OCI-LY1 (cell line): ENCODE data around the gene CFAP251.
"Not testable (repeated sequence)": the region's sequence is repeated elsewhere in the genome, so short reads cannot be mapped to it uniquely, and the experiment has no call there.

Experiments
- H2AFZ ChIP-seq: fragments of 200-600 bp; sonication (generic), shearing (Covaris generic); 2 replicates; pipeline ENCODE4 v1.6.0; 2014; ENCODE audit warnings: antibody characterized with exemption, mild to moderate bottlenecking, low read length
- H3F3A ChIP-seq: fragments of 200-600 bp; sonication (generic), shearing (Covaris generic); 2 replicates; pipeline ENCODE4 v1.6.0; 2014; ENCODE audit warnings: mild to moderate bottlenecking, antibody characterized with exemption, low read length, moderate library complexity; ENCODE audit not compliant: insufficient read depth
- H3K27ac ChIP-seq: fragments of 200-600 bp; sonication (generic); 2 replicates; pipeline ENCODE4 v1.5.1; 2014; ENCODE audit warnings: low read length, mixed run types, mild to moderate bottlenecking, low read depth; ENCODE audit not compliant: poor library complexity, severe bottlenecking
- H3K27me3 ChIP-seq: fragments of 200-600 bp; sonication (generic); 2 replicates; pipeline ENCODE4 v1.6.0; 2014; ENCODE audit warnings: antibody characterized with exemption, mild to moderate bottlenecking, low read length, moderate library complexity; ENCODE audit not compliant: insufficient read depth
- H3K36me3 ChIP-seq: fragments of 200-600 bp; sonication (generic); 2 replicates; pipeline ENCODE4 v1.6.1; 2014; ENCODE audit warnings: mild to moderate bottlenecking, antibody characterized with exemption, low read length, moderate library complexity, mixed read lengths; ENCODE audit not compliant: insufficient read depth
- H3K4me1 ChIP-seq: fragments of 200-600 bp; sonication (generic); 2 replicates; pipeline ENCODE4 v1.5.1; 2014; ENCODE audit warnings: mild to moderate bottlenecking, low read length, moderate library complexity; ENCODE audit not compliant: insufficient read depth, severe bottlenecking
- H3K4me2 ChIP-seq: fragments of 200-600 bp; sonication (generic), shearing (Covaris generic); 2 replicates; pipeline ENCODE4 v1.6.1; 2014; ENCODE audit warnings: low read length
- H3K4me3 ChIP-seq: fragments of 200-600 bp; sonication (generic); 2 replicates; pipeline ENCODE4 v1.5.1; 2014; ENCODE audit warnings: low read length, low read depth, mild to moderate bottlenecking, mixed read lengths; ENCODE audit not compliant: poor library complexity, severe bottlenecking
- H3K79me2 ChIP-seq: fragments of 200-600 bp; shearing (Covaris generic); 2 replicates; pipeline ENCODE4 v1.6.1; 2016; ENCODE audit warnings: mixed run types, low read length, mixed read lengths; ENCODE audit not compliant: insufficient read depth
- H3K9ac ChIP-seq: fragments of 200-600 bp; sonication (generic), shearing (Covaris generic); 2 replicates; pipeline ENCODE4 v1.6.1; 2014; ENCODE audit warnings: mild to moderate bottlenecking, low read length, mixed read lengths
- H3K9me2 ChIP-seq: fragments of 200-600 bp; sonication (generic), shearing (Covaris generic); 2 replicates; pipeline ENCODE4 v1.6.1; 2014; ENCODE audit warnings: low read depth, mild to moderate bottlenecking, low read length, mixed read lengths
- H3K9me3 ChIP-seq: fragments of 200-600 bp; shearing (Covaris generic); 2 replicates; pipeline ENCODE4 v1.6.1; 2014; ENCODE audit warnings: low read length, mixed read lengths
- H4K20me1 ChIP-seq: fragments of 200-600 bp; sonication (generic), shearing (Covaris generic); 2 replicates; pipeline ENCODE4 v1.6.0; 2016; ENCODE audit warnings: mild to moderate bottlenecking, low read length; ENCODE audit not compliant: insufficient read depth
- CTCF ChIP-seq: fragments of 200-600 bp; sonication (generic), shearing (Covaris generic); IDR thresholded peaks from 2 replicates; pipeline ENCODE4 v1.5.1; 2017; ENCODE audit warnings: mild to moderate bottlenecking, antibody characterized with exemption, low read length, moderate library complexity, mixed read lengths
- EZH2 ChIP-seq: fragments of 200-600 bp; sonication (generic), shearing (Covaris generic); IDR thresholded peaks from 2 replicates; pipeline ENCODE4 v1.8.0; 2017; ENCODE audit warnings: borderline replicate concordance, mixed run types, mild to moderate bottlenecking, antibody characterized with exemption, low read length, moderate library complexity, mixed read lengths

The CFAP251 gene

GRCh38 chr12:121917950-121918678, at the start of gene CFAP251:
CFAP251 (plus strand) TSS chr12:121918592; CDS start chr12:121921306, 2,714 bp downstream.
- Histone ChIP-seq H2AFZ (no peak within 1 kb of the TSS), H3K9me2 (no peaks in the 10 kb centered on the region), H3K4me1 (peaks cover 45% of the 10 kb centered on the region), H3K79me2 (no peaks in the 10 kb centered on the region), H3K27me3 (no peaks in the 10 kb centered on the region), H4K20me1 (no peaks in the 10 kb centered on the region), H3K9me3 (no peaks in the 10 kb centered on the region), H3K27ac (peak within 1 kb of the TSS; percentile 88), H3K9ac (peak within 1 kb of the TSS; percentile 77), H3K4me2 (peak within 1 kb of the TSS; percentile 87), H3K36me3 (peaks cover 29% of the 10 kb centered on the region), H3F3A (peaks cover 7% of the 10 kb centered on the region), H3K4me3 (peak within 1 kb of the TSS; percentile 62)
- TF ChIP-seq EZH2 (no peak), CTCF (peak; percentile 66)

DNA sequence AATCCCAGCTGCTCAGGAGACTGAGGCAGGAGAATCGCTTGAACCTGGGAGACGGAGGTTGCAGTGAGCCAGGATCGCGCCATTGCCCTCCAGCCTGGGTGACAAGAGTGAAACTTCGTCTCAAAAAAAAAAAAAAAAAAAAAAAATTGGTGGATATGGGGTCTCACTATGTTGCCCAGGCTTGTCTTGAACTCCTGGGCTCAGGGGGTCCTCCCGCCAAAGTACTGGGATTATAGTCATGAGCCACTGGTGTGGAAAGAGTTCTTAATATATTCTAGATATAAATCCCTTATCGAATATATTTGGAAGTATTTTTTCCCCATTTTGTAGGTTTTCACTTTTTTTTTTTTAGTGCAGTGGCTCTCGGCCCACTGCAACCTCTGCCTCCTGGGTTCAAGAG, 49.2 kb upstream of the CFAP251 start:
- H3K9me2 ChIP-seq, H3K4me3 ChIP-seq, H2AFZ ChIP-seq, H3K27me3 ChIP-seq, H3K4me1 ChIP-seq, H3K9ac ChIP-seq, H3F3A ChIP-seq, H3K4me2 ChIP-seq, H3K36me3 ChIP-seq, H3K79me2 ChIP-seq, H4K20me1 ChIP-seq, H3K9me3 ChIP-seq, H3K27ac ChIP-seq: not testable (repeated sequence)

DNA sequence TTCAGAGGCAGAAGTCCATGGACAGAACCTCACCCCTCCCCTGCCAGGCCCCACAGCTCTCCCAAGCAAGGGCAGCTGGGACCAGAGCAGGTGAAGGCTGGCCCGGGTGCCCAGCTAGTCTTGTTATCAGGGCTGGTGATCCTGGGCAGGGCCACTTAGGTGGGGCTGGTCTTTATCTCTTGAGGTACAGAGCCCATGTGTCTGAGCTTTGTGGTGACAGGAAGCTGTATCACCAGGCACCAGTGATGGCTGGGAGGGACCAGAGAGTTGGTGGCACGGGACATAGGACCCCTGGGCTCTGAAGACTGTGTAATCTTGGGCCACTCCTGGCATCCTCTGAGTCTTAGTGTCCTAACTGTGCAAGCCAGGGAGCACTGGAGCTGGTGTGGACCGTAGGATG, 46.9 kb upstream of the CFAP251 start:
- H3F3A ChIP-seq, result no peaks in the 10 kb centered on the region
- no peaks in the 10 kb centered on the region for H3K27me3 ChIP-seq
- no peaks in the 10 kb centered on the region for H4K20me1 ChIP-seq
- H2AFZ ChIP-seq, result no peak overlapping the region
- no peak overlapping the region for H3K4me3 ChIP-seq
- no peaks in the 10 kb centered on the region for H3K36me3 ChIP-seq
- no peak overlapping the region for H3K9ac ChIP-seq
- H3K4me1 ChIP-seq, result no peaks in the 10 kb centered on the region
- H3K79me2 ChIP-seq, result no peaks in the 10 kb centered on the region
- no peaks in the 10 kb centered on the region for H3K9me3 ChIP-seq
- H3K4me2 ChIP-seq, result no peak overlapping the region
- H3K9me2 ChIP-seq, result no peaks in the 10 kb centered on the region
- TF ChIP-seq CTCF (no peak), EZH2 (no peak)
- H3K27ac ChIP-seq, result no peak overlapping the region
